Purkinje cell (primary cell): ENCODE results near the gene NPEPL1. TPM values are rescaled to one million over a fixed set of nuclear protein-coding genes. Genes with fewer than 3 reads are reported as not detected.

Experiments used
- polyA plus RNA-seq: library from polyadenylated mRNA; unstranded; fragments of >200 nt; fragmentation: Nextera tagmentation; gene quantifications from 2 replicates; pipeline ENCODE4 v1.2.1, GENCODE V29; 2014

Gene NPEPL1
- polyA plus RNA-seq, result 0.15 and 0.60 TPM in 2 replicates

DNA sequence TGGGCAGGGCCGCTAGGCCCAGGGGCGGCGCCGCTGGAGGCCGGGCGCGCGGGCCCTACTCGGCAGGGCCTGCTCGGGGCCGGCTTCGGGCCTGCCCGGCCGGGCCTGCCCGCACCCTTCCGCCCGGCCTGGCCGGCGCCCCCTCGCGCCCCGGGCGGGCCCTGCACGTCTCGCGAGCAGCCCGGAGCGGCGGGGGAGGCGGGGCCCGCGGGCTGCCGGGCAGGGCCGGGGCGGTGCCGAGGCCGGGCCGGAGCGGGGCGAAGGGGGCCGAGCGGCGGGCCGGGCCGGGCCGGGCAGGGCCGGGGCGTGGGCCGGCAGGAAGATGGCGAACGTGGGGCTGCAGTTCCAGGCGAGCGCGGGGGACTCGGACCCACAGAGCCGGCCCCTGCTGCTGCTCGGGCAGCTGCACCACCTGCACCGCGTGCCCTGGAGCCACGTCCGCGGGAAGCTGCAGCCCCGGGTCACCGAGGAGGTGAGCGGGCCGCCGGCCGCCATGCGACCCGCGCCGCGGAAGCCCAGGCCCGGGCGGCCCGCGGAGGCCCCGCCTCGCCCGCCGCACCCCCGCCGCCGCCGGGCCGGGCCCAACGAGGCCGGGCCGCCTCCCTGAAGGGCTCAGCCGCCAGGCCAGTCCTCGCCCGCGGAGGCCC is at the start of gene NPEPL1:
TSS of gene NPEPL1 (plus strand) at position 222 of the 647 bp plus-strand sequence. CDS start at position 323, 101 bp downstream.

GRCh38 chr20:58650776-58651558 is 41.6 kb upstream of the NPEPL1 start, which contains the start of gene STX16:
Gene STX16, plus strand, starts transcription at chr20:58651283. Its CDS starts 724 bp downstream, at chr20:58652007.

Other genes starting within 250 kb of the NPEPL1 start
- gene APCDD1L, start 177.4 kb upstream of the NPEPL1 start, polyA plus RNA-seq, result 0.27 and 0.95 TPM in 2 replicates
- 6.4 and 7.2 TPM in 2 replicates for gene STX16, start 41.5 kb upstream of the NPEPL1 start, polyA plus RNA-seq
- not detected in 2 replicates for gene GNAS-AS1, start 158.1 kb downstream of the NPEPL1 start, polyA plus RNA-seq
- gene GNAS, start 159.9 kb downstream of the NPEPL1 start, polyA plus RNA-seq, result 896 and 901 TPM in 2 replicates